HG03064 (cell line): ENCODE data around the gene TTF1.
A peak's percentile ranks its signal among the peaks of the same experiment; 100 is the strongest.

Experiments used
- ATAC-seq: cut with Tn5 transposase; IDR thresholded peaks from one replicate; pipeline ENCODE4 v1.9.1; 2021; ENCODE audit warnings: low read depth; ENCODE audit not compliant: unreplicated experiment

Gene TTF1

GRCh38 chr9:132369421-132369820, 37.2 kb downstream of the TTF1 start:
- no peak for ATAC-seq

GRCh38 chr9:132367613-132368313, 38.9 kb downstream of the TTF1 start:
- no peak for ATAC-seq

- ATAC-seq, result no peak
Observed at GRCh38 chr9:132366481-132366880, 40.2 kb downstream of the TTF1 start.

GRCh38 chr9:132365986-132366385, 40.7 kb downstream of the TTF1 start:
- no peak for ATAC-seq

- ATAC-seq, result no peak
Observed at GRCh38 chr9:132364068-132364467, 42.6 kb downstream of the TTF1 start.

- no peak for ATAC-seq
Observed at GRCh38 chr9:132357764-132358163, 48.9 kb downstream of the TTF1 start.

GRCh38 chr9:132356324-132356924, 50.2 kb downstream of the TTF1 start:
- no peak for ATAC-seq

- peak; percentile 75 for ATAC-seq
Observed at GRCh38 chr9:132354637-132355355, 51.8 kb downstream of the TTF1 start, which contains the start of gene SETX. SETX (minus strand) TSS chr9:132354986; CDS start chr9:132349428, 5,558 bp downstream.

- ATAC-seq, result no peak
Observed at GRCh38 chr9:132351404-132352045, 55.1 kb downstream of the TTF1 start.

- no peak for ATAC-seq
Observed at GRCh38 chr9:132350861-132351315, 55.8 kb downstream of the TTF1 start.

- ATAC-seq, result no peak
Observed at GRCh38 chr9:132348676-132349075, 58.0 kb downstream of the TTF1 start.

GRCh38 chr9:132346177-132346576, 60.5 kb downstream of the TTF1 start:
- ATAC-seq, result no peak

GRCh38 chr9:132341177-132341840, 65.3 kb downstream of the TTF1 start:
- no peak for ATAC-seq

GRCh38 chr9:132334364-132334763, 72.3 kb downstream of the TTF1 start:
- no peak for ATAC-seq

GRCh38 chr9:132333556-132333955, 73.1 kb downstream of the TTF1 start:
- ATAC-seq, result no peak

GRCh38 chr9:132328580-132328979, 78.1 kb downstream of the TTF1 start:
- no peak for ATAC-seq

GRCh38 chr9:132327537-132327936, 79.1 kb downstream of the TTF1 start:
- no peak for ATAC-seq
